NCI-H2171 treated with DMSO at 0.1 percent for 48 hours (cell line): Measurements from ENCODE around the gene OBP2A.

Experiments used
- DNase-seq: peaks from one replicate; lab custom pipeline; 2025; lab: John Stamatoyannopoulos, UW

The OBP2A gene

DNA sequence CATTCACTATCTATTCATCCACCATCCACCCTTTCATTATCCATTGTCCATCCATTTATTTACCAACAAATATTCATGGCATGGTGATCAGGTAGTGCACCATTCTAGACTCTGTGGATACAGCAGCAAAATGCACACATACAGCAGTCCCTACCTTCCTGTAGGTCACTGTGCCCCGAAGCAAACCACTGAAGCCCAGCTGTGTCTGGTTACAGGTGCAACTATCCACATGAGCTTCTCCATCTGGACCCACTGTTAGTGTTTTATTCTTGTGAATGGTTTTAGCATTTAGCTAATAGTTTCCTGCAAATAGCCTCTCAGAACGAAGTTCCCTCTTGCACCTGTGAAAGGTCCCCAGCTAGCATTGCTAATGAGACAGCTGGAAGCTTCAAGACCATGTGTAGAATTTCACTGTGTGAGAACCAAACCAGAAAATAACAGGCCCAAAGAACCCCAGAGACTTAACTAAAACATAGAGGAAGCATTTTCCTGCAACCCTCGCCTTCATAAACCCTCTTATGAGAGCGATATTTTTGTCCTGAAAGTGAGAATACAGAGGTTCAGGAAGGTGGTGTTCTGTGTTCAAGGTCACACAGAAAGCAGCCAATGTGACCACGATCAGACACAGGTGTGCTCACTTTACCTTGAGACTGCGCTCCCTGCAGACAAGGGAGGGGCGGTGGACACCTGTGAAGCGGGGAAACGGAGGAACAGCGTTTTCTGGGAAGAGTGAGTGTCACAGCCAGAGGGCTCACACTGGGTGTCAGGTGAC lies 34.1 kb downstream of the OBP2A start:
- no peak for DNase-seq

DNA sequence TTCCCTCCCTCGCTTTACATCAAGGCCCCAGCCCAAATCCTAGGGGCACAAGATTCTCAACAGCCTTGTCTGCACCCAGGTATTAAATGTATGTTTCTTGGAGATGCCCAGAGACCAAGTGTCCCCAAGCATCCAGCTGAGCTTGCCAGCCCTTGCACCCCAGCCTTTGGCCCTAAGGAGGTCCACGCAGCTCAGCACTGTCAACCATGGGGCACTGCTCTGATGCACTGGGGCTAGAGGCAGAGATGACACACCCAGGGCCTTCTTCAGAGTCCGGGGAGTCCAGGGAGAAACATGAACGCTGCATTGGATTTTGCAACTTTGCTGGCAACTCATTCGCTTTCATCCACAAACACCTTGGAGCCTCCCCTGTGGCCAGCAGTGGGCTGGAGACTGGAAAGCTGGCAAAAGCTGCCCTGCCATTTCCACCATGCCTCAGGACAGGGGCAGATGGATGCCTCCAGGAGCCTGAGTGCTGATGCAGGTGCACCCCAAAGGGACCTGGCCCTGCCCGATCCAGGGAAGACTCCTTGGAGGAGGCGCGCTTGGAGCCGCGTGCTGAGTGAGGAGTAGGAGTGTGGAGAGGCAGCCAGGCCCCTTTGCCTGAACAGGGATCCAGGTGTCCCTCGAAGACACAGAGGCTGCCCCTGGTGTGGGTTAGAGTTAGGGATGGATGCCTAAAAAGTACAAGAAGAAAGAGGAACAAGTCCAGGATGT lies 34.9 kb downstream of the OBP2A start:
- no peak for DNase-seq

DNA sequence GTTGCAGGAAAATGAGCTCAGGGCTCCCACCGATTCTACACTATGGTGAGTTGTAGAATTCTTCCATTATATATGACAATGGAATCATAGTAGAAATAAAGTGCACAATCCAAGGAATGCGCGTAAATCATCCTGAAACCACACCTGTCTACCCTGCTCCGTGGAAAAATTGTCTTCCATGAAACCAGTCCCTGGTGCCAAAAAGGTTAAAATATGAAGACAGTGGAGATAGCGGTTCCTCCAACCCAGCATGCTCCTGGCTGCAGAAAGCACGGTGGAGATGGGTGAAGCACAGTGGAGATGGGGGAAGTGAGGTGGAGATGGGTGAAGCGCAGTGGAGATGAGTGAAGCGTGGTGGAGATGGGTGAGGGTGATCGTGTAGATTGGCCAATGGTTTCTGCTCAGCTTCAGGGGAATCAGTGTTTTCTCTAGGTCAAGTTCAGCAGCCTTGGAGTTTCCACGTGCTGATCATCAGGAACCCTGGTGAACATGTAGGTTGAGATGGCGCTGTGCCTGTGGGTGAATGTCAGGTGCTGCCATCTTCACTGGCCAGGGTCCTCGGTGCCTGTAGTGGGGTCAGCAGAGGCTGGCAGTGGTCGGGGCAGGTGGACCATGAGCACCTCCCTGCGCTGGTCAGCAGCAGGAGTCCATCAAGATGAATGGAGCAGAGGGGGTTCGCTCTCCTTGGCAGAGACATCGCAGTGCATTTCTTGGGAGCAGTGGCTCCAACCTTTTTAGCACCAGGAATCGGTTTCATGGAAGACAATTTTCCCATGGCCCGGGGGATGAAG lies 35.9 kb downstream of the OBP2A start:
- no peak for DNase-seq

DNA sequence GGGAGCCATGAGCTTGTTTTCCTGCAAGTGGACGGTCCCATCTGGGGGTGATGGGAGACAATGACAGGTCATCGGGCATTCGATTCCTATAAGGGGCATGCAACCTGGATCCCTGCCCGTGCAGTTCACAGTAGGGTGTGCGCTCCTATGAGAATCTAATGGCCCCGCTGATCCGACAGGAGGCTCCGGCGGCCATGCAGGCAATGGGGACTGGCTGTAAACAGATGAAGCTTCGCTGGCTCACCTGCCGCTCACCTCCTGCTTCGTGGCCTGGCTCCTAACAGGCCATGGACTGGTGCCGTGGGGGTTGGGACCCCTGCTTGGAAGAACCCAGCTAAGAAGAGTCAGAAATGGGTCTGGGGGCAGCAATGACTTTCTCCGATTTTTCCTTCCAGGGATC lies 36.6 kb downstream of the OBP2A start:
- no peak for DNase-seq

DNA sequence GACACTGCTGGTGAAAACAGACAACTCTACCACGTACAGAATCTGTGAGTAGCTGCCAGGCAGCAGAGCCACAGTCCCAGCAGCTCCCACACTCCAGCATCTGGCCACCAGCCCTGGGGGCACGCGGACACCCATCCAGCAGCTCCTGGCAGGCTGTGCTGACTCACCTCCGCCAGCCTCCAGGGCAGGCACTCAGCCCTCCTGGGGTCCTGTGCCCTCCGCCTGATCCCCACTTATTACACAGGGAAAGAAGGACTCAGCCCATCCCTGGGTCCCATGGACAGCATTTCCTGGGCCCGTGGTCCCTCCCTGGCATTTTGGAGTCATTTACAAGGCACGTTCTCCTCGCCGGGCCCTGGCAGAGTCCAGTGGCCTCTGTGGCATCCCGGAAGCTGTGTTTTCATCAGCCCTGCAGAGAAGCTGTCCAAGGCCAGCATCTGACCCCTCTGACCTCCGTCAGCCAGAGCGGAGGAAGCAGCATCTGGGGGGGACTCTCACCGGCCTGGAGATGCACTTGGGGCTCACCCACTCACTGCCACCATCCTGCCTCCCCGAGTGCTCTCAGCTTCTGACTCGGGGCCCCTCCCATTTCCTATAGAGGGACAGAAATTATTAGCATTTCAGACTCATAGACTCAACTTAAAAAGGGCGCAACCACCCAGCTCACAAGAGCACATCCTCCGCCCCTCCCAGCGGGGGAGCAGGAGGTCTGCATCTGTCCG lies 37.2 kb downstream of the OBP2A start:
- DNase-seq, result no peak

DNA sequence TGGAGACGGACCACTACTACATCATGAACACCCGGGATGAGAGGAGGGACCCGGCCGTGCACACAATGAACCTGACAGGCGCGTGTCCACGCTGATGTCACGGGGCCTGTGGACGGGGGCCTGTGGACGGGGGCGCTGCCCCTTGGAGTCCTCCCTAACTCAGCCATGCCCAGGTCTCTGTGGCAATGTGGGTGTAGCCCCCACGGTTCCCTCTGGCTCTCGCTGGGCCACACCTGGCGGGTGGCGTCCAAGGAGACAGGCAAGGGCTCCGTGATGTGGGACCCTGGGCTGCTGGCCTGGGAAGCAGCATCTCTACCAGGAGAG lies 37.7 kb downstream of the OBP2A start:
- no peak for DNase-seq

DNA sequence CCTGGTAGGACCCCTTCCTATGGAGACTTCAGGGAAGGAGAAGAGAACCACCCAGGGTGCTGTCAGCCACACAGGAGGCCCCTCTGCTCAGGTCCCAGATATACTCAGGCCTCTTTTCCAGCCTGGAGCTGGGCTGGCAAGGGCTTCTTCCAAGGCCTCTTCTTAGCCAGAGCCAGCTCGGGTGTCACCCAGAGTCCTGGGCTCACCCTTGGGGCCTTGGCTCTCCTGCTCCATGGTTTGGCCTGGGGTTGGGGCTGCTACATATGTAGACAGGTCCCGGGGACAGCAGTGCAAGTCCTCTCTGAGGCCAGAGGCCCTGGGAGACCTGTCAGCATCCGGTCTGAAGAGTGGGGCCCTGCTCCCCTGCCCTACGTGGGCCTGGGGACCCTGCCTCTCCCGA lies 38.4 kb downstream of the OBP2A start:
- no peak for DNase-seq

DNA sequence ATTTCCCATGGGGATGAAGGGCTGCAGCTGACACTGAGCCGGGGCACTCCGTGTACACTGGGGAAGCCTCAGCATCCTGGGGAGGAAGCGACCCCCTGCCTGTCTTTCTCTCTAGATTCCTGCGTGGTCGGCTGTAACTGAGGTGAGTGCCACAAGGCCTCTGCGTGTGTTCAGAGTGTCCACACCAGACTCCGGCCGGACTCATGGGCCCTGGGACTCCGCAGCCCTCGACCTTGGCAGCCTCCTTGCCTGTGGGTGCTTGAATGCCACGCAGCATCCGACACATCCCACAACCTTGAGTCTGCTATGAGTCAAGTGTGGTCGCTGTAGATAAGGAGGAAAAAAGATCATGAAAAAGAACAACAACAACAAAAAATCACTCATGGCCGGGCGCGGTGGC lies 39.0 kb downstream of the OBP2A start:
- no peak for DNase-seq

DNA sequence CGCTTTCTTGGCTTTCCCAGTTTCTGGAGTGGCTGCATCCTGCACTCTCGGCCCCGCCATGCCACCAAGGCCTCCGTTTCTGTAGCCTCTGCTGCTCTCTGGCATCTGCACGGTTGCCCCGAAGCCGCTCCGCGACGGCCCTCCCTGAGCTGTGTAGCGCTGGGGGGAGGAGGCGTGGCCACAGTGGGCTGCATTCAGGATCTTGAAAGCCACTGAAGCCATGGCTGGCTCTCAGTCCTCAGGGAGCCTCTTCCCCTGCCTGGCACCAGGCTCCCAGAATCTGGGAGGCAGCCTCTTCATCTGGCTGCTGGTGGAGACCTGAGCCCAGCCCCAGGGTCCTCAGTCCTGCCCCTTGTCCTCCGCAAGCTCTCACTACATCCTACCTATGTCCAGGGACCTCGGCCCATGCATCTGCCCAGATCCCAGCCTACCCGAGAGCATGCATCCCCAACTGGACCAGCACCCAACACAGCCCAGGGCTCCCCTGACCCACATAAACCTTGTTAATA lies 40.7 kb downstream of the OBP2A start:
- DNase-seq, result no peak

DNA sequence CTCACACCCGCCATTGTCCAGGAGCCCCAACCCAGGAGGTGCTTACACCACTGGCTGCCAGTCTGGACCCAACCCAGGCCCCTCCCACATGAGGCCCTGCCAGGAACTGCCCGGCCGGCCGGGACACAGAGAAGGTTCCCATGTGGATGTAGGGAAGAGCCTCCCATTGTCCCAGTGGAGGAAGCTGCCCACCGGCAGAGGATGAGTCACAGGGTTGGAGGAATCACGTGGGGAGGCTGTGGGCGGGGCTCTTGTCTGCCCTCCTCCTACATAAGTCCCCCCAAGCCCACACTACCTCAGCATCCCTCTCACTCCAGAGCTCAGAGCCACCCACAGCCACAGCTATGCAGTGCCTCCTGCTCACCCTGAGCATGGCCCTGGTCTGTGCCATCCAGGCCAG lies 41.7 kb downstream of the OBP2A start:
- DNase-seq, result no peak

DNA sequence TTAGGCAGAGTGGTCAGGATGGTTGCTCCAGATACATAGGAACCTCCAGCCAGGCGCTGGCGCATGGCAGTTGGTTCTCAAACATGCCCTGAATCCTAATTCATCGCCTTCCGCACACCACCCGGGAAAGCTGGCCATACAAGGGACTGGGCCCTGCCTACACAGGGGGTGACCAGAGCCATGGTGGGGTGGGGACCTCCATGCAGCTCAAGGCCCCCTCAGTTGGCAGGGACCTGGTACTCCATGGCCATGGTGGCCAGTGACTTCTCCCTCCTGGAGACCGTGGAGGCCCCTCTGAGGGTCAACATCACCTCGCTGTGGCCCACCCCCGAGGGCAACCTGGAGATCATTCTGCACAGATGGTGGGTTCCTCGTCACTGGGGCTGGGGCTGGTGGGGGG lies 42.4 kb downstream of the OBP2A start:
- DNase-seq, result no peak

DNA sequence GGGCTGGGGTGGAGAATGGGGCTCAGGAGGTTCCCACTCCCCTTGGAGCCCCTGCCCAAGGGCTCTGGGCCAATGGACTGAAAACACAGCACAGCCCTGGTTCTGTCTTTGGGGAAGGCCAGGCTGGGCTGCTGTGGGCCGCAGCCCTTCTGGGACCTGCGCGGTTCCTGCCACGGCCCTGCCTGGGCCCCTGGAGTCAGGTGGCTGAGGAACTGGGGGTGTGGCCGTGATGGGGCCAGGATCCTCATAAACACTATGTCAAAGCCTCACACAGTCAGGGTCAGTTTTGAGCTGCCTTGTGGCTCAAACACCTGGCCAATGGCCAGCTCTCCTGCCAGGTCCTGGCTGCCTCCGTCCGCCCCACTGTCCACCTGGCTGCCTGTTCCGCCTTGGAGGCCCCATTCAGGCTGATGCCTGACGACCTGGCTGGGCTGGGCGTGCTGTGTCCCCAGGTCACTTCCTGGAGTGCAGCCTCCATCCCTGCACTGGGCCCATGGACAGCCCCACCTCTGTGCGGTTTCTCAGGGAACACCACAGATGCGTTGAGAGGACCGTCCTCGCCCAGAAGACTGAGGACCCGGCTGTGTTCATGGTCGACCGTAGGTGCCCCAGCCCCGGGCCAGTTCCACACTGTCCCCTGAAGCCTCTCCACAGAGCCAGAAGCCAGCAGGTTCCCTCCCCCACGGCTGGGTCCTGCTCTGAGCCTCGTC lies 43.1 kb downstream of the OBP2A start:
- DNase-seq, result no peak

DNA sequence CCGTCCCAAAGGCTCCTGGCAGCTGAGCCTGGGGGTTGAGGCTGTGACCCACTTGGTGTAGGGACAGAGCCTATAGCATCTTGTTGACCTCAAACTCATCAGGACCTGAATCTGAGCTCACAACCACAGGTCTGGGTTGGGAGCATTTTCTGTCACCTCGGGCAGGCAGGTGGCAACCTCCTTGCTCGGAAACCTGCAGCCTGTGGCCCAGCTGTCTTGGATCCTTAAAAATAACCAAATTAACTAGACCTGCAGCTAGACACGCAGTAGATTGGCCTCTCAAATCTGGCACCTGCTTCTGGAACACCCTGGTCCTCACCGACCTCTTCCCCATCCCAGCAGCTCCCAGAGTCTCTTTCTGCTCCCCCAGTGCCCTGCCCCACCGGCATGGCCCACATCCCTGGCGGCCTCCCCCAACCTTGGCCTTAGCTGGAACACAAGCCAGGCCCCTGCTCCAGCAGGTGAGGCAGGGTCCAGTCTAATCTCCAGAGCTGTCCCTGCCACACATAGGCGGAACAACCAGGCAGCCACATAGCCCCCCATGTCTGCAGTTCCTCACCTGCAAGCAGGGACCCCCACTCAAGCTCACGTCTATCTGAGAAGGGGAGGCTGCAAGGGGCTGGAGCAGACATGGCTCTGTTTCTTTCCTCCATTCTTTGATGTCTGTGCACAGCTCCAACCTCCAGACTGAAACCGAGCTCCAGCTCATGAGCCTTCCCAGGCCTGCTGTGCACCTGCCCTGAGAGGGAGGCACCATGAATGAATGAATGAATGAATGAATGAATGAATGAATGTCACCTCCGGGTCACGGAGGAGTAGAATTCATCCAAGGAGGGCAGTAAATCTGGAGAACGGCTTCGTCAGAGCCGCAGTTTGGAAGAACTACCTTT lies 43.9 kb downstream of the OBP2A start:
- no peak for DNase-seq

DNA sequence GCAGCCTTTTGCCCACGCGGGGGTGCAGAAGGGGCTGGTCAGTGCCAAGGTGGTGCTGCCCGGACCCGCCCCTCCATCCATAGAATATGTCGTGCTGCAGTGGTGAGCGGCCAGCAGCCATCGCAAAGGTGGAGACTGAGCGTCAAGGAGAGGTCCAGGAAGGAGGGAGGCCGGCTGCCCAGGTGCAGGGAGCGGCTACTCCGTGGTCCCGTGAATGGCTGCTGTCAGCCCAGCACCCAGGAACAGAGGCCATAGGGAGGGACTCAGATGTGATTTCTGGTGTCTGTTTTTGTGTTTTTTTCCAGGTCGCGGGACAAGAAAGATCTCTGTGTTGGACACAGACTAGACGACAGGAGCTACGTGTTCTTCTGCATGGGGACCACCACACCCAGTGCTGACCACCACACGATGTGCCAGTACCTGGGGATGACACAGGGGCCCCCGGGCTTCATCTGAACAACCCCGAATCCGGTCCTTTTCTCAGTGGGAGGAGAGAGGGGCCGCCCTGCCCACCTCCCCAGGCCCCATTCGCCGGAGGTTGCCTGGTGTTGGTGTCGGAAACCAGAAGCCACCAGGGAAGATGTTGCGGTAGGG lies 44.7 kb downstream of the OBP2A start:
- no peak for DNase-seq

DNA sequence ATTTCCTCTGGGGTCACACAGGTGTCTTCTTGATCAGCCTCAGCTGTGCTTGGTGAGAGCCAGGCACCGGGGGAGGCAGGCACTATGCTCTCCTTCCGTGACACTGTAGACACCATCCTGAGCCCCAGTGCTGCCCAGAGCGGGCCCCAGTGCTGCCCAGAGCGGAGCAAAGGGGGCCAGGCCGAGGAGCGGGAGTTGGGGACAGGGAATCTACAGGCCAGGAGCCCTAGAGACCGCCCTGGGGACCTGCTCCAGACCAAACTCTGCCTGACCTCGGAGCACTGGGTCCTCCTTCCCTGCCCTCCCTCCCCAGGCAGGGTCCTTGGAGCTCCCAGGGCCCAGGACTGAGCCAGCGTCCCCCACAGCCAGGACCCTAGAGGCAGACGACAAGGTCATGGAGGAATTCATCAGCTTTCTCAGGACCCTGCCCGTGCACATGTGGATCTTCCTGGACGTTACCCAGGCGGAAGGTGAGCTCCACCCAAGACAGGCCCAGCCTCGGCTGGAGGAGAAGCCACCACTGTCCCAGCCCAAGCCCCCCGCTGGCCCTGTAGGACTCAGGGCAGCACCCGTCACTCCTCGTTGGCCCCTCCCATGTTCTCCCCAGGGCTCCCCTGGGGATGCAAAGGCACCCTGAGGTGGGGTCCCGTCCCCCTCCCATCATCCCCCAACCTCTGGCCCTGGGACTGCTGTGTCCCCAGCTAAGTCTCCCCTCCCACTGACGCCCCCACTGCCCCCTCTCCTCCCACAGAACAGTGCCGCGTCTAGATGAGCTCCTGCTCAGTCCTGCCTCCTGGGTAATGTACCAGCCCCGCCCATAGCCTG lies 45.8 kb downstream of the OBP2A start:
- no peak for DNase-seq

DNA sequence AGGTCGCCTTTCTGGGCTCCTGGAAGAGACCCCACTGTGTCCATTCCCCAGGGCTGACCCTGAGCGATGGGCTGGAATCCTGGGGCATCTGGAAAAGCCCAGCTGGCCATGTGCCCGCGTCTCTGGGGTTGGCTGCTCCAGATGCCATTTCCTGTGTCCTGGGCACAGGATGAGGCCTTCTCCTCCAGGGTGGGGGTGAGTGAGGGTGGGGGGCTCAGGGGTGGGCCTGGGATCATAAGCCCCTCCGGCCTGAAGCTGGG lies 46.3 kb downstream of the OBP2A start:
- no peak for DNase-seq

DNA sequence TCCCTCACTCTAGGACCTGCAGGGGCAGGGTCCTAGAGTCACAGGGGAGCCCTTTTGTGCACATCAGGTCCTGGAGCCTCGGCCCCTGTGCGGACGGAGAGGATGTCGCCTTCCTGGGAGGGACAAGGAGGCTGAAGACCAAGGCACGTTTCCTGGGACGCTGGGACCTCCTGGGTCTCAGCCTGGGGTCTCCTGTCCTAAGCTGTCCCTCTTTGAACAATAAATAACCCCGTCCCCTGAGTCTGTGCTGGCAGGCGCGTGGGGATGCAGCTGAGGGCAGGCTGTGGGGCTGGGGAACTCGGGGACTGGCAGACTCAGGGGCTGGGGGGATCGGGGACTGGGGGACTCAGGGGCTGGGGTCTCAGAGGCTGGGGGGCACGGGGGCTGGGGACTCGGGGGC lies 46.7 kb downstream of the OBP2A start:
- DNase-seq, result no peak

DNA sequence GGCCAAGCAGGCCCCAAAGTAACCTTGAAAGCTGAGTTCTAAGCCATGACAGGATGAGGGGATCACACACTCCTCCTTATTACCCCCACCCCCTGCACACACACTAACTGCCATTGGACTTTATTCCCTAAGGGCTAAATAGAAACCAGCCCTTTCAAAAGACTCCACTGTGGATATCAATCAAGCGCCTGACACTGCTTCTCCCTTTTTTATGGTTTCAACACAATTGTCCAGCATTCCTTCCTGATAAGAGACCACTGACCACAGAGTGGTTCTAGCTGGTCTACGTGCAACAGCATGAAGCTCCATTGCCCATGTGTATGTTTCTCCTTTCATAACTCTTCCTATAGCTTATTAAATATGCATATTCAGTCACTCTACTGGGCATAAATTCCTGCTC lies 50.3 kb downstream of the OBP2A start:
- DNase-seq, result no peak
